Activated naive CD4-positive, alpha-beta T cell treated with anti-CD3 and anti-CD28 coated beads, Interleukin-2, amount 10 ng/mL, durations not matched to agents 7 days and 5 days (primary cell): ENCODE data around the gene AACS.
A peak's percentile ranks its signal among the peaks of the same experiment; 100 is the strongest.

Experiments
- CTCF ChIA-PET: fragments of 350-600 bp; sonication (Branson Sonifier 250); formaldehyde crosslinking; loops from one replicate; lab custom pipeline; 2021; ENCODE audit warnings: antibody characterized with exemption; lab: Charles Lee
- DNase-seq: peaks from one replicate; pipeline ENCODE4 v3.0.0-alpha.2; 2020
- H3K27ac Mint-ChIP-seq: one replicate; pipeline ENCODE4 v1.8.0; 2021; ENCODE audit warnings: mild to moderate bottlenecking, moderate library complexity, mixed read lengths
- H3K27me3 Mint-ChIP-seq: one replicate; pipeline ENCODE4 v1.8.0; 2021; ENCODE audit warnings: mild to moderate bottlenecking, mixed read lengths
- H3K36me3 Mint-ChIP-seq: one replicate; pipeline ENCODE4 v1.8.0; 2021; ENCODE audit warnings: mixed read lengths
- H3K4me1 Mint-ChIP-seq: one replicate; pipeline ENCODE4 v1.8.0; 2021; ENCODE audit warnings: mixed read lengths
- H3K4me3 Mint-ChIP-seq: one replicate; pipeline ENCODE4 v1.8.0; 2021; ENCODE audit warnings: mild to moderate bottlenecking, moderate library complexity, mixed read lengths
- H3K9me3 Mint-ChIP-seq: one replicate; pipeline ENCODE4 v1.8.0; 2021; ENCODE audit warnings: mixed read lengths

AACS gene

GRCh38 chr12:125175576-125175975, 110.3 kb downstream of the AACS start:
- CTCF ChIA-PET: no interaction called here
- Mint-ChIP-seq H3K4me1 (no peaks in the 10 kb centered on the region), H3K36me3 (no peaks in the 10 kb centered on the region), H3K9me3 (no peaks in the 10 kb centered on the region), H3K27me3 (peaks cover 40% of the 10 kb centered on the region), H3K27ac (no peak overlapping the region), H3K4me3 (no peak overlapping the region)
- DNase-seq: no peak

GRCh38 chr12:125178222-125178621, 113.0 kb downstream of the AACS start:
- peaks cover 49% of the 10 kb centered on the region for H3K27me3 Mint-ChIP-seq
- no peaks in the 10 kb centered on the region for H3K36me3 Mint-ChIP-seq
- no peak overlapping the region for H3K27ac Mint-ChIP-seq
- DNase-seq: no peak
- H3K4me1 Mint-ChIP-seq: peaks cover under 1% of the 10 kb centered on the region
- CTCF ChIA-PET: interaction anchor here (1.7 kb wide), 1 partner anchor 14 kb away, joined by 3 read pairs; no protein-coding TSS in a partner anchor
- no peak overlapping the region for H3K4me3 Mint-ChIP-seq
- no peaks in the 10 kb centered on the region for H3K9me3 Mint-ChIP-seq

- Mint-ChIP-seq H3K4me1 (peaks cover 2% of the 10 kb centered on the region), H3K36me3 (no peaks in the 10 kb centered on the region), H3K4me3 (no peak overlapping the region), H3K9me3 (no peaks in the 10 kb centered on the region), H3K27ac (no peak overlapping the region), H3K27me3 (peaks cover 63% of the 10 kb centered on the region)
- no peak for DNase-seq
- CTCF ChIA-PET: interaction anchor here (1.4 kb wide), 1 partner anchor 33 kb away, joined by 3 read pairs; no protein-coding TSS in a partner anchor
Observed at GRCh38 chr12:125180144-125180543, 114.9 kb downstream of the AACS start.

GRCh38 chr12:125181107-125181506, 115.9 kb downstream of the AACS start:
- CTCF ChIA-PET: interaction anchor here (1.4 kb wide), 1 partner anchor 34 kb away, joined by 3 read pairs; no protein-coding TSS in a partner anchor
- Mint-ChIP-seq H3K36me3 (no peaks in the 10 kb centered on the region), H3K4me3 (no peak overlapping the region), H3K27me3 (peaks cover 66% of the 10 kb centered on the region), H3K27ac (no peak overlapping the region), H3K9me3 (no peaks in the 10 kb centered on the region), H3K4me1 (peaks cover 2% of the 10 kb centered on the region)
- DNase-seq: no peak

- Mint-ChIP-seq H3K36me3 (no peaks in the 10 kb centered on the region), H3K27me3 (peaks cover 67% of the 10 kb centered on the region), H3K27ac (no peak overlapping the region), H3K4me1 (peaks cover 4% of the 10 kb centered on the region), H3K4me3 (no peak overlapping the region), H3K9me3 (no peaks in the 10 kb centered on the region)
- CTCF ChIA-PET: interaction anchor here (1.0 to 3.2 kb wide), 13 partner anchors 9 to 589 kb away, joined by 3 to 24 read pairs (median 4); no protein-coding TSS in a partner anchor
- peak; percentile 83 for DNase-seq
Observed at GRCh38 chr12:125183187-125184067, 118.2 kb downstream of the AACS start.

GRCh38 chr12:125184213-125184967, 119.2 kb downstream of the AACS start:
- CTCF ChIA-PET: interaction anchor here (0.6 to 3.2 kb wide), 11 partner anchors 8 to 588 kb away, joined by 3 to 14 read pairs (median 4); no protein-coding TSS in a partner anchor
- Mint-ChIP-seq H3K27me3 (peaks cover 75% of the 10 kb centered on the region), H3K36me3 (no peaks in the 10 kb centered on the region), H3K9me3 (no peaks in the 10 kb centered on the region), H3K4me1 (peaks cover 4% of the 10 kb centered on the region), H3K27ac (no peak overlapping the region), H3K4me3 (no peak overlapping the region)
- no peak for DNase-seq

GRCh38 chr12:125185311-125185739, 120.1 kb downstream of the AACS start:
- no peak for DNase-seq
- H3K4me1 Mint-ChIP-seq: peaks cover 4% of the 10 kb centered on the region
- peaks cover 82% of the 10 kb centered on the region for H3K27me3 Mint-ChIP-seq
- H3K27ac Mint-ChIP-seq: no peak overlapping the region
- H3K36me3 Mint-ChIP-seq: no peaks in the 10 kb centered on the region
- H3K9me3 Mint-ChIP-seq: no peaks in the 10 kb centered on the region
- CTCF ChIA-PET: interaction anchor here (0.7 to 3.2 kb wide), 4 partner anchors 146 to 587 kb away, joined by 3 to 10 read pairs (median 5); no protein-coding TSS in a partner anchor
- H3K4me3 Mint-ChIP-seq: no peak overlapping the region

- peak; percentile 78 for DNase-seq
- Mint-ChIP-seq H3K9me3 (no peaks in the 10 kb centered on the region), H3K27ac (no peak within 1 kb of the TSS), H3K4me1 (peaks cover 4% of the 10 kb centered on the region), H3K4me3 (peak within 1 kb of the TSS; percentile 33), H3K36me3 (no peaks in the 10 kb centered on the region), H3K27me3 (peaks cover 77% of the 10 kb centered on the region)
- CTCF ChIA-PET: no interaction called here
Observed at GRCh38 chr12:125185740-125186470, 120.7 kb downstream of the AACS start, which contains the start of gene TMEM132B. Gene TMEM132B (plus strand): TSS chr12:125186386.

- no peak overlapping the region for H3K4me3 Mint-ChIP-seq
- no peak overlapping the region for H3K27ac Mint-ChIP-seq
- H3K36me3 Mint-ChIP-seq: no peaks in the 10 kb centered on the region
- DNase-seq: no peak
- CTCF ChIA-PET: no interaction called here
- peaks cover 81% of the 10 kb centered on the region for H3K27me3 Mint-ChIP-seq
- H3K9me3 Mint-ChIP-seq: no peaks in the 10 kb centered on the region
- peaks cover 4% of the 10 kb centered on the region for H3K4me1 Mint-ChIP-seq
Observed at GRCh38 chr12:125186471-125187147, 121.4 kb downstream of the AACS start.

- peaks cover 84% of the 10 kb centered on the region for H3K27me3 Mint-ChIP-seq
- CTCF ChIA-PET: no interaction called here
Observed at GRCh38 chr12:125187148-125187745, 122.0 kb downstream of the AACS start.

GRCh38 chr12:125187780-125188741, 122.8 kb downstream of the AACS start:
- no peaks in the 10 kb centered on the region for H3K9me3 Mint-ChIP-seq
- H3K27me3 Mint-ChIP-seq: peaks cover 87% of the 10 kb centered on the region
- CTCF ChIA-PET: interaction anchor here (0.6 to 1.9 kb wide), 2 partner anchors 15 to 22 kb away, joined by 3 to 5 read pairs; no protein-coding TSS in a partner anchor
- peaks cover 4% of the 10 kb centered on the region for H3K4me1 Mint-ChIP-seq
- H3K27ac Mint-ChIP-seq: no peak overlapping the region
- DNase-seq: no peak
- H3K4me3 Mint-ChIP-seq: peak overlapping the region; percentile 23
- no peaks in the 10 kb centered on the region for H3K36me3 Mint-ChIP-seq

More at GRCh38 chr12:125187148-125187745, 122.0 kb downstream of the AACS start:
- peak overlapping the region; percentile 23 for H3K4me3 Mint-ChIP-seq
- no peaks in the 10 kb centered on the region for H3K9me3 Mint-ChIP-seq
- no peak overlapping the region for H3K27ac Mint-ChIP-seq
- no peak for DNase-seq
- H3K4me1 Mint-ChIP-seq: peaks cover 4% of the 10 kb centered on the region
- no peaks in the 10 kb centered on the region for H3K36me3 Mint-ChIP-seq

GRCh38 chr12:125189015-125189414, 123.8 kb downstream of the AACS start:
- Mint-ChIP-seq H3K27ac (no peak overlapping the region), H3K9me3 (no peaks in the 10 kb centered on the region), H3K4me1 (peaks cover 2% of the 10 kb centered on the region), H3K27me3 (peaks cover 87% of the 10 kb centered on the region), H3K4me3 (no peak overlapping the region), H3K36me3 (no peaks in the 10 kb centered on the region)
- DNase-seq: no peak
- CTCF ChIA-PET: interaction anchor here (1.9 kb wide), 1 partner anchor 14 kb away, joined by 5 read pairs; no protein-coding TSS in a partner anchor
